NOMO-1 treated with DMSO at 0.1 percent for 48 hours (cell line): Measurements from ENCODE around the gene WRAP73.

ENCODE experiments used
- DNase-seq: peaks from one replicate; lab custom pipeline; 2025; ENCODE audit not compliant: unreplicated experiment; lab: John Stamatoyannopoulos, UW

The WRAP73 gene

DNA sequence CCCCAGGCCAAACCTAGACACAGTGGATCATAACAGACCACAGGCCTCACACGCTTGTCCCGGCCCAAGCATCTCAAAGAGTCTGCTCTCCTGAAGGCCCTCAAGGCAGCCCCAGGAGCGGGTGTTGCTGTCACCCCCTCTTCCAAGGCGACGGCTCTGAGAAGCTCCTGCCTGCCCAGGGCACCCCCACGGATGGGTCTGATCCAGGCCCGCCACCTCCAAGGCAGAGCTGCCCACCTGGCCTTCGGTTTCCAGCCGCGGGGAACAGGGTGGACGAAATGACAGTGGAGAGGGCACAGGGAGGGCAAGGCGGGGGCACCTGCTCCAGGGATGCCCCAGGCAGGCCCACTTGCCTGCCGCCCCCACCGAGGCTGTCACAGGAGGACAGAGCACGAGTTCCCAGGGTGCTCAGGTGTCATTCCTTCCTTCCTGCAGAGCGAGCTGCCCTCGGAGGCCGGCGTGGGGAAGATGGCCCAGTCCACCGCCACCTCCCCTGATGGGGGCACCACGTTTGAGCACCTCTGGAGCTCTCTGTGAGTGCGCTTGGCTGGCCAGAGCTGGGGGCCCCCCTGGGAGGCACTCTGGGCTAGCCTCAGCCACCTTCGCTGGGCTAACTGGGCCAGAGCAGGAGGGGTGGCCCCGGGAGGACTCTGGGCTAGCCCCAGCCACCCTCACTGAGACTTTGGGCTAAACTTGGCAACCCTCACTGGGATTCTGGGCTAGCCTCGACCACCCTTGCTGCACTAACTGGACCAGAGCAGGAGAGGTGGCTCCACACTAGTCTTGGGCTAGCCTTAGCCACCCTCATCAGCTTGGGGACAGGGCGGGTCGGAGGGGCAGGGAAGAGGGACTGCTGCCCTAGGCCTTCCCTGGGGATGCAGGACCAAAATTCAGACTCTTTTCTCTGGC is 32.2 kb upstream of the WRAP73 start:
- DNase-seq = no peak

DNA sequence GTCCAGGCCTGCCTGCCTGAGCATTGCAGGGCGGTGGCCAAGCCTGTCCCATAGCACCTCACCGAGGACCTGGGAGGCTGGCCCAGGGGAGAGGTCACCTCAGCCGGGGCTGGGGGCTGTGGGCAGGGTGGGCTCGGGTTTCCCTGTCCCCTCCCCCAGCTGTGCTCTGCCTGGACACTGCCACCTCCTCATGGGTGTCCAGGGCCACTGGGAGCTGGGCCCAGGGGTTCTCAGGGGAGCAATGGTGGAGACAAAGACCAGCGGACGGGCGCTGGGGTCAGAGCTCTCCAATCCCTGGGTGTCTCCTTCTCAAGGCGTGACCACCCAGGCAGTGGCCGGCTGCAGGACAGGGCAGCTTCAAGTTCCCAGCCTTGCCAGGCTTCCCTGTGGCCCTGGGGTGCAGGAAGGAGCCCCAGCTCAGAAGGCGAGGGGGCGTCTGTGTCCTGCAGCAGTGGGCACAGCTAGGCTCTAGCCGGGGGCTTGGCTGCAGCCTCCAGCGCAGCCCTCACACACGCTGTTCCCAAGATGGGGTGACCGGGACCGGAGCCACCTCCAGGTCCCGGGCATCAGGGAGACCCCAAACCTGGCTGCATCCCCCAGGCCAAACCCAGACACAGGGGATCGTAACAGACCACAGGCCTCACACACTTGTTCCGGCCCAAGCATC is 31.5 kb upstream of the WRAP73 start:
- no peak for DNase-seq

DNA sequence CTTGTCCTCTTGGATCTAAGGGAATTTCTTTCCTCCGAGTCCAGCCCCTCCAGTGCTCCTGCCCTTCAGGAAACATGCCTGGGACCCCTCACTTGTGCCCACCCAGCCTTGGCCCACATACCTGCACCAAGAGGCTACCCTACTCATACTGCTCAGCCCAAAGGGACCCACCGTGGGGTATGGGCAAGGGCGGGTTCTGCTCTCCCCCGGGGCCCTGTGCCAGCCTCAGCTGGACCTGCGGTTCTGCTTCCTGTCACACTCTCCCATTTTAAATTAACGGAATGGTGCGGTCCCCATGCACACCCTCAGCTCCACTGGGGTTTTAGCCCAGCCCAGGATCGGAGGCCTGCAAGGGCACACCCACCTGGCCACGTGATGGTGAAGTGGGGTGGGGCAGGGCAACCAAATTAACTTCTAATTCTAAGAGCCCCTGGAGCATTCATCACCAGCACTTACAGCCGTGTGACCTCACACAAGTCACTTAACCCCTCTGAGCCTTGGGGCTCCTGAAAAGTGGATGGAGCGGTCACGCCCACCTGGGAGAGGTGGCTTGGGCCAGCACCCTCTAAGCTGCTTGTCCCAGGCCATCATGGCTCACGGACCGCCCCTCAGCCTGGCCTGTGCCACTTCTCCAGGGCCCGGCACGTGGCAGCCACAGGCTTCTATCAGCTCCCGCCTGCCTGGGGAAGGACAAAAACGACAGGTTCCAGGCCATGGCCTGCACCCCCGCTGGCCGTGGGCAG is 30.8 kb upstream of the WRAP73 start:
- no peak for DNase-seq

DNA sequence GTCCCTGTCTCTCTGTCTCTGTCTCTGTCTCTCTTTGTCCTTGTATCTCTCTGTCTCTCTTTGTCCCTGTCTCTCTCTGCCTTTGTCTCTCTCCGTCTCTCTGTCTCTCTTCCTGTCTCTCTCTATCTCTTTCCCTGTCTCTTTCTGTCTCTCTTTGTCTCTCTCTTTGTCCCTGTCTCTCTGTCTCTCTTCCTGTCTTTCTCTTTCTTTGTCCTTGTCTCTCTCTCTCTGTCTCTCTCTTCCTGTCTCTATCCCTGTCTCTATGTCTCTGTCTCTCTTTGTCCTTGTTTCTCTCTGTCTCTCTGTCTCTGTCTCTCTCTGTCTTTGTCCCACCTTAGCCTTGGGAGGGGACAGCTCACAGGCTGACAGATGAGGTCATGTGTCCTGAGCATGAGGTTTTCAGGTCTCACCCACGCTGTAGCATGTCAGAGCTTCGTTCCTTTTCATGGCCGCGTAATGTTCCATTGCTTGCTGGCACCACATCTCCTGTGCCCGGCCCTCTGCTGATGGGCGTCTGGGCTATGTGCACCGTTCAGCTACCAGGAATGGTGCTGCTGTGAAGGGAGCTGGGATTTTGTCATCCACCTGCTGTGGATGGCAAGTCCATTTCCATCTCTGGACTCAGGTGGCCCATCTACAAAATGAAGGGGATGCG is 30.0 kb upstream of the WRAP73 start:
- DNase-seq = no peak

DNA sequence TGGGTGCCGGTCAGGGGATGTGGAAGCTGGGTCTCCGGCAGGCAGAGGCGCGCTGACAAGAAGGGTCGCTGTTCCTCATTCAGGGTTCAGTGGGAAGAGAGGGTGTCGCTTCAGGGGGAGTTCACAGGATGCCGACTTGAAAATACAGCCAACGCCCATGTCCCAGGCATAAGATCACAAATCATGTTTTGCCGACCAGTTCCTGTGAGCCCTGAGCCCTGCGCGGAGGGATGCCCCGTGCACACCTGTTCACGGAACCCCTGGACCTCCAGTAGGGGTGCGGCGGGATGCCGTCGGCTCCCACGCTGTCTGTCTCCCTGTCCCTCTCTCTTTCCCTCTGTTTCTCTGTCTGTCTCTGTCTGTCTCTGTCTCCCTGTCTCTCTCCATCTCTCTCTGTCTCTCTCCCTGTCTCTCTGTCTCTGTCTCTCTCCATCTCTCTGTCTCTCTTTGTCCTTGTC is 29.2 kb upstream of the WRAP73 start:
- peak; percentile 71 for DNase-seq

DNA sequence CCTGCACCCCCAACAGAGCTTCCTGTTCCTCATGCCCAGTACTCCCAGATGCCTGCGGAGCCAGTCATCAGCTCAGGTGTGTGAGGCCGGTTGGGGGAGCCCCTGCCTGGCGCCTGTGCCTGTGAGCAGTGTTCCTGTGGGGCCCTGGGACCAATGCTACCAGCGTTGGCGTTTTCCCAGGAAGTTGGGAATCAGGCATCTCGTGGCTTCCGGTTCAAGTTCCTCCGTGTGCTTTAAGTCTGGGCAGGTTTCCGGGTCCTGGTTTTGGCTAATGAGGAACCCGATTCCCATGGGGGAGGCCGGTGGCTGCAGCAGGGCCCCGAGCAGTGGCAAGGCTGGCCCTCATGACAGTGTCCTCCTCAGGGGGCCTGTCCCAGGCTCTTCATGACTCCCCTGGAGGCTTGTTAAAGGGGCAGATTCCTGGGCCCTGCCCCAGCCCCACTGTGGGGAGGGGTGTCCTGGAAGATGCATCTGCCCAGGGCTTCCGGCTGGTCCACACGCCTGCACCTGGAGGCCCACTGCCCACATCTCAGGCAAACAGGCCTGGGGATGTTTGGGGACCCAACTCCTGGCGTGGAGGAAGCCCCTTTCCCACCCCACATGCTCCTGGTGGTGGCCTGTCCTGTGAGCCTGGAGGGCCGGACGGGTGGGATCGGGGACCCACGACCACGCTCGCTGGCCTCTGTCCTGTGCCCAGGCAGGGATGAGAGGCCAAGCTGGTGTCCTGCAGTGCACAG is 28.6 kb upstream of the WRAP73 start:
- DNase-seq = peak; percentile 24

DNA sequence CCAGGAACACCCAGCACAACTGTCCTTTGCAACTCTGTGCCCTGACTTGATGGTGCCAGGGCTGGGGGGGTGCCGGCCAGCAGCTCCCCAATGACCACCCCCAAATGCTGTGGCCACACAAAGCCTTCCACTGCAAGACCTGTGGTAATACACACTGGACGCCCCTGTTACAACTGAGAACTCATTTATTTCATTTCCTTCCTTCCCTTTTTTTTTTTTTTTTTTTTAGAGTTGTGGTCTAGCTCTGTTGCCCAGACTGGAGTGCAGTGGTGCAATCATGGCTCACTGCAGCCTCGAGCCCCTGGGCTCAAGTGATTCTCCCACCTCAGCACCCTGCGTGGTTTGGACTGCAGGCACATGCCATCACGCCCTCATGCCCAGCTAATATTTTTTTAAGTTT is 27.6 kb upstream of the WRAP73 start:
- DNase-seq = peak; percentile 68

DNA sequence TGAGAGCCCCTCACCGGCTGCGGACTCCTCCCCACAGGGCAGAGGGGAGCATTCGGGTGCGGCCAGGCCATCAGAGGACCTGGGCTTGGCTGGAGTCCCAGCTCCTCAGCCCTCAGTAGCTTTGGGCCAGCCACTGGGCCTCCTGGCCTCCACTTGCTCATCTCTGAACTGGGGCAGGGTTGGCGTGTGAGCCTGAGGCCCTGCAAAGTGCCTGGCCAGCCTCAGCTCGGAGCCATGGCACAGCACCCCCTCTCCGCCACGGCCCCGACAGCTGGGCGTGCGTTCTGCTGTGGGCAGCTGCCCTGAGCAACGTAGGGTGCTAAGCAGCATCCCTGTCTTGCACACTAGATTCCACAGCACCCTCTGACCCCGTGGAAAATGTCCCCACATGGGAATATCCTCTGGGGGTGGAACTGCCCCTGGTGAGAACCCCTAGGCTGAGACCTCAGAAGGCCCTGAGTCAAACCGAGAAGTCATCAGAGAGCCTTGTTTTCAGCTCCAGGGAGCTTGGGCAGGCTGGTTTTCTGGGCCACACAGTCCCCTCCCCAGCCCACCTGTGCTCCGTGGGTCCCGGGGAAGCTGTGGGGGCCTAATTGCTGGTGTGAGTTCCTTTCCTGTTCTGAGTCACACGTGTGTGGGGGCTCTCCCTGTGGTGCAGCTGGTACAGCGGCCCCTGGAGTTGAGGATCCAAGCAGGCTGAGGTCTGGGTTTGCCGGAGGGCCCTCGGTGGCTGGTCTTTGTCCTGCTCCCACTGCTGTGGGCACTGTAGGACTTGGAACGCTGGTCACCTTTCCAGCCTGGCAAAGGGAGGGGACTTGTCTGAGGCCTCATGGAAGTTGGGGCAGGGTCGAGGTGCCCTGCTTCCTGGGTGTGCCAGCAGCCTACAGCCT is 26.9 kb upstream of the WRAP73 start:
- DNase-seq = peak; percentile 15

DNA sequence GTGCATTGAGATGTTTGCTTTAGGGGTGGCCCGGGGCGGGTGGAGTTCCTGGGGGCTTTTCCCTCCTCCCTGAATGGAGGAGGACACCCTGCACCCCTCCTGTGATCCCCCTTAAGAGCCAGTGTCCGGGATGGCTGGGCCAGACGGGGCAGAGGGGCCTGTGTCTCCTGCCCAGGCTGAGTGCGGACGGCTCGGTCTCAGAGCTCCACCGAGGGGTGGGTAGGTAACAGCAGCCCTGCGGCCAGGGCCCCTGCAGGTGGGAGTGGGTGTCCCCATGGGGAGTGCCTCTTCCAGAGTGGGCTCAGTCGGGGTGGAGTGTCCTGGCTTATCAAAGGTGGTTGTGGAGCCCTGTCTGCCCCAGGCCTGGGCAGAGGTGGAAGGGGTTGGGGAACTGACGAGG is 25.5 kb upstream of the WRAP73 start:
- DNase-seq = no peak

DNA sequence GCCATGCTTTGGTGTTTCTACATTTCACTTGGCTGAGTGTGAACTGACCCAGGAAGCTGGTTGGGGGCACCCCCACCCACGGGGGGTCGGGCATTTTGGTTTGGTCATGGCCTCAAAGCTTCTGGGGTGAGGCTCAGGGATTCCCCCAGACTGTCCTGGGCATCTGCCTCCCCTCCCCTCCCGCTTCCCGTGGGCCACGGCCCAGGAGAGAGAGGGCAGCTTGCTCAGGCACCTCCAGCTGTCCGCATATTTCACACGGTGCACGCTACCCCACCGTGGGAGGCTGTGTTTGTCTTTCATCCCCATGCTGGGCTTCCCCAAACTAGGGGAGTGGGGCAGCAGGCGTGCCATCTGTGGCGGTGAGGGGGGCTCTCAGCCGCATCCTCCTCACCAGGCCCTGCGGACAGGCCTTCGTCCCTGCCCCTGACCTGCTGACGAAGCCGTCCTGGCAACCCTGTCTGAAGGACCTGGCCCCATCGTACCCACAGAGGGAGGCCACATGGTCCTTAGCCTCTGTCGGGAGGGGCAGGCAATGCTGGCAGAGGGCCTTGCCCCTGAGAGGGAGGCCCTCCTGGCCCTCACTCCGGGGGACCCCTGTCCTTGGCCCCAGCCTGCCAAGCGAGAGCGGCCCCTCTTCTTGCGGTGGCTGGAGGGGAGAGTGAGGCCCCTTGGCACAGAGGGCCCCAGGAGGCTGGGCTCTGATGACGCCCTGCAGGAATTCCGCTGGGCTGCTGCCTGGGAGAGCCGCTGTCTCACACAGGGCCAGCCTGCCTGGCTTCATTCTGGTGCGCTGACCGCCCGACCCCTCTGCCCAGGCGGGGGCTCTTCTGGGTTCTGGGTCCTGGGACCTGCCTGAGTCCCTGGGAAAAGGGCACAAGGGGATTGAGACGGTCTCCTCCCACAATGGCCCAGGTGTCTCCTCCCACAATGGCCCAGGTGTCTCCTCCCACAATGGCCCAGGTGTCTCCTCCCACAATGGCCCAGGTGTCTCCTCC is 24.5 kb upstream of the WRAP73 start:
- DNase-seq = no peak

DNA sequence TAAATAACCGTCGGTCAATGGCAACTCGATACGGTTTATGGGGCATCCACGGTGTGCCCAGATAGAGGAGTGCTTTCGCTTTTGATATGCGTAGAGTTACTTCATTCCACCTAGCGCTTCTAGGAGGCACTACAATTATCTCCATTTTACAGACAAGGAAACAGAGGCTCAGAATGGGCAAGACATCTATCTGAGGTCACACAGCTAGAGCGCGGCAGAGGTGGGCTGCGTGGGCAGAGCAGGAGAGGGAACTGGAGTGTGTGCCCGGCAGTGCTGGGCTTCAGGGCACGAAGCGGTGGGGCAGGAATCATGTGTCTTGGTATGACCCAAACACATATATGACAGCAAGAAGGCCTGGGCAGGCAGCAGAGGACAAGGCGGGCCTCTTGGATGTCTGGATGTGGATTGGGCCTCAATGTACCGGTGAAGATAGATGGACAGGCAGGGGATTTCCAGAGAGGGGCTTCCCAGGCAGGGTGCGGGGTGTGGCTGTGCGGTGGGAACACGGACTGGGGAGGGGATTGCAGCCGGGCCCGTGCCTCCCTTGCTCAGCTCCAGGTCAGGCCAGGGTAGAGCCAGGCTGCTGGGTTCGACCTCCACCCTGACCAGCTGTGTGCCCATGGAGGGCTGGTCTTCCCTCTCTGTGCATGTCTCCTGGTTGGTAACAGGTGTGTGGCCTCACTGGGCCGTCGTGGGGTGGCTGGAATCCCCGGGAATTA is 23.6 kb upstream of the WRAP73 start:
- no peak for DNase-seq

DNA sequence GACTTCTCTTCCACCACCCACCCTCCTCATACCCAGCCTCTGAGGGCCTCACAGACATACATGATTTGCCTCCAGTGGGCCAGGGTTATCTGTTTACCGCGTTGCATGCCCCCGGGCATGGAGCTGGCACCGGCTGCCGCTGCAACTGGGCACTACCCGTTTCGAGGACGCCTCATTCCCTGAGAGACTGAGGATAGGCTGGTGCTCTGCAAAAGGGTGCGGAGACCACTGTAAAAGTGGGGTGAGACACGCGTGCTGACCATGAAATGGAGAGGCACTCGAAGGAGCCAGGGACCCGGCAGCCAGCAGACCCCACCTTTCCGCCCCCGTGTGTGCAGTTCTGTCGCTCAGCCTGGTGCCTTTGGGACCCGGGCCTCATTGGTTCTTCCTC is 23.1 kb upstream of the WRAP73 start:
- DNase-seq = no peak

DNA sequence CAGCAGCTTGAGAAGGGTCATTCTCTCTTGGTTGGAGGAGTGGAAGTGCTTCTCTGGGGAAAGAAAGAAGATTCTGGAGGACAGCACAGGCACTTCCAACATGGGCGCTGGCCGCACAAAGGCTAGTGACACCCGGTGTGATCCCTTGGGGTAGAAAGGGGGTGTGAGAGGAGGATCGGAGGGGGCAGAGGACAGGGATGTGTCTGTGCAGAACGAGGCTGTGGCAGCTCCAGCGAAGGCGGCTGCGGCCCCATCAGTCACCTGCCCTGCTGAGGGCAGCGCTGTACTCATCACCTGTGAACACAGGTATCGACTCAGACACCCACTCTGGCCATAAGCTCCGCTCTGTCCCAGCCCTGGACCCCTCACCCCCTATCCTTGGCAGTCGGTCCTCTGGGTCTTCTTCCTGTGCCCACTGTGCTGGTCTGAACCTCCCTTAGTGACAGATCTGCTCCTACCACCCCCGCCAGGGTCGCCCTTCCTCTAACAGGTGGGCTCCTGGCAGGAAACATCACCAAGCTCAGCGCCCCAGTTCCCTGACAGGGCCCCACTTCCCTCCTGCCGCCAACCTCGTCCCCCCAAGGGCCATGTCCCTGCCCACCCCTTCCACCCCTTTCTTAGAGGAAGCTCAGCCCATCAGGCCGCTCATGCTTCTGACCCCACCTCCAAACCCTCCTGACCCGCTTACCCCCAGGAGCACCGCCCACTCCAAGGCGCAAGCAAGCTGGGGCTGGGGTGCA is 22.5 kb upstream of the WRAP73 start:
- DNase-seq = no peak

DNA sequence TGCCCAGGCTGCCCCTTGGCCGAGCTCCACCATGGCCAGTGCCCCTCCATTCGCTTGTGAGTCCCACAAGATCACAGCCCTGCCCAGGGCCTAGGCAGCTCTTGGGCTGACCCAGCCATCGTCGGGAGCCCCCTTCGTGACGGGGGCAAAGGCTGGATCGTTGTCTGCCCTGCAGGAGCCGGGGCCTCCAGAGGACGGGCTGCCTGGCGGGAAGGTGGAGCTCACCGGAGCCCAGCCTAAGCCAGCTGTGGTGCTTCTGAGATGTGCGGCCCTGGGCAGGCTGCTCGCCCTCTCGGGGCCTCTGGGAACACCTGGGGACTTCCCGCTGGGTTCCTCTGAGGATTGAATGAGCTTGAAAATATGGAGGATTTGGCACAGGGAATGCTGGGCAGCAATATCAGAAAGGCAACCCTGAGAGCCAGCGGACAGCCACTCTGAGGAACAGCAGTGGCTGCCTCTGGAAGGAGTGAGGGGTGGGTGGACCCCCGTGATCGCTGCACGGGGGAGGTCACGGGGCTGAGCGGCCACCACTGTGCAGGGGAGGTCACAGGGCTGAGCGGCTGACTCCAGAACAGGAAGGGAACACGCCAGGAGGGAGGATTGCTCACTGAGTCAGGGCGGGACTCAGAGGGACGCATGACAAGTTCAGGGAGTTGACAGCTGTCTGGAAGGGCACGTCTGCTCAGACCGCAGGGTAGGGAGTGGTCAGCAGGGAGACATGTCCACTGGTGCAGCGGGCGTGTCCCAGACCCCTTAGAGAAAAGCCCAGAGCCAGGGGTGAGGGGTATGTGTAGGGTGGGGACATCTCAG is 21.7 kb upstream of the WRAP73 start:
- no peak for DNase-seq

DNA sequence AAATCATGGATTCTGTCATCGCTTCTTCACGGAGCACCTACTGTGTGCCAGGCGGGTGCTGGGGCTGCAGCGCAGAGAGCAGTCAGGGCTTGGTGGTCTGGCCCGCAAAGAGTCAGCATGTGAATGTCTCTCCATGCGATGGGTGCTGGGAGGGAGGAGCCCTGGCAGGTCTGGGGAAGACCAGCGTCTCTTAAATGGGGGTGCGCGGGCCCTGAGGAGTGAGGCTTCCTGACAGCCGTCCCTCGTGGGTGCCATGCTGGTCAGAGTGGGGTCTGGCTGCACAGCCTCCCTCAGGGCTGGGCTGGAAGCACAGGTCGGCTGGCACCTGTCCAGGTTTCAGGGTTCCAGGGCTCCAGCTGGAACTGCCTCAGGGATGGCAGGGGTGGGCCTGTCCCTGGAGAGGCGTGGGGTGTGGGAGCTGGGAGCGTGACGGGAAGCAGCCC is 20.9 kb upstream of the WRAP73 start:
- DNase-seq = no peak

DNA sequence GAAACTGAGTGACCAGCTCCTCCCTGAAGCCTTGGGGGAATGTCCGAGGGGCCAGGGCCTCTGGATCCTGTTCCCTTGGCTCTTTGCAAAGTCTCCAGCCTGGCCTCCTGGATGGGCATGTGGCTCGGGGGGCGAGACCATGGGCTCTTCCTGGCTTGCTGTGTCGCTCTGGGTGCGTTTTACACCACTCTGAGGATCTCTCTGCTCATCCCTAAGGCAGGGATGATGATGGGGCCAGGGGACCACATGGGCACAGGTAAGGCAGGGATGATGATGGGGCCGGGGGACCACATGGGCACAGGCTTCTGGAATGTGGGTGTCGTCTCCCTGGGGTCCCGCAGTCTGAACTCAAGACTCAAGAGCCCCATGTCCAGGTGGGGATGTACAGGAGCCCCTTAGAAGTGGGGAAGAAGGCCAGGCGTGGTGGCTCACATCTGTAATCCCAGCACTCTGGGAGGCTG is 20.1 kb upstream of the WRAP73 start:
- no peak for DNase-seq
